Rectal smooth muscle tissue (tissue), 1 donor: ENCODE data around the gene CRYBG2.
"Not testable (repeated sequence)": the region's sequence is repeated elsewhere in the genome, so short reads cannot be mapped to it uniquely, and the experiment has no call there.

Experiments
- H3K27ac ChIP-seq: one replicate; pipeline ENCODE4 v1.7.0; 2013; ENCODE audit warnings: low read depth, low read length, inconsistent platforms
- H3K27me3 ChIP-seq: one replicate; pipeline ENCODE4 v1.7.0; 2013; ENCODE audit warnings: low read length; ENCODE audit not compliant: control insufficient read depth, insufficient read depth
- H3K36me3 ChIP-seq: one replicate; pipeline ENCODE4 v1.7.0; 2013; ENCODE audit warnings: low read length; ENCODE audit not compliant: control insufficient read depth, insufficient read depth
- H3K4me1 ChIP-seq: one replicate; pipeline ENCODE4 v1.7.0; 2013; ENCODE audit warnings: low read length; ENCODE audit not compliant: control insufficient read depth, insufficient read depth
- H3K4me3 ChIP-seq: one replicate; pipeline ENCODE4 v1.7.0; 2013; ENCODE audit warnings: low read length
- H3K9ac ChIP-seq: one replicate; pipeline ENCODE4 v1.7.0; 2013; ENCODE audit warnings: low read length

CRYBG2 gene, protein sequence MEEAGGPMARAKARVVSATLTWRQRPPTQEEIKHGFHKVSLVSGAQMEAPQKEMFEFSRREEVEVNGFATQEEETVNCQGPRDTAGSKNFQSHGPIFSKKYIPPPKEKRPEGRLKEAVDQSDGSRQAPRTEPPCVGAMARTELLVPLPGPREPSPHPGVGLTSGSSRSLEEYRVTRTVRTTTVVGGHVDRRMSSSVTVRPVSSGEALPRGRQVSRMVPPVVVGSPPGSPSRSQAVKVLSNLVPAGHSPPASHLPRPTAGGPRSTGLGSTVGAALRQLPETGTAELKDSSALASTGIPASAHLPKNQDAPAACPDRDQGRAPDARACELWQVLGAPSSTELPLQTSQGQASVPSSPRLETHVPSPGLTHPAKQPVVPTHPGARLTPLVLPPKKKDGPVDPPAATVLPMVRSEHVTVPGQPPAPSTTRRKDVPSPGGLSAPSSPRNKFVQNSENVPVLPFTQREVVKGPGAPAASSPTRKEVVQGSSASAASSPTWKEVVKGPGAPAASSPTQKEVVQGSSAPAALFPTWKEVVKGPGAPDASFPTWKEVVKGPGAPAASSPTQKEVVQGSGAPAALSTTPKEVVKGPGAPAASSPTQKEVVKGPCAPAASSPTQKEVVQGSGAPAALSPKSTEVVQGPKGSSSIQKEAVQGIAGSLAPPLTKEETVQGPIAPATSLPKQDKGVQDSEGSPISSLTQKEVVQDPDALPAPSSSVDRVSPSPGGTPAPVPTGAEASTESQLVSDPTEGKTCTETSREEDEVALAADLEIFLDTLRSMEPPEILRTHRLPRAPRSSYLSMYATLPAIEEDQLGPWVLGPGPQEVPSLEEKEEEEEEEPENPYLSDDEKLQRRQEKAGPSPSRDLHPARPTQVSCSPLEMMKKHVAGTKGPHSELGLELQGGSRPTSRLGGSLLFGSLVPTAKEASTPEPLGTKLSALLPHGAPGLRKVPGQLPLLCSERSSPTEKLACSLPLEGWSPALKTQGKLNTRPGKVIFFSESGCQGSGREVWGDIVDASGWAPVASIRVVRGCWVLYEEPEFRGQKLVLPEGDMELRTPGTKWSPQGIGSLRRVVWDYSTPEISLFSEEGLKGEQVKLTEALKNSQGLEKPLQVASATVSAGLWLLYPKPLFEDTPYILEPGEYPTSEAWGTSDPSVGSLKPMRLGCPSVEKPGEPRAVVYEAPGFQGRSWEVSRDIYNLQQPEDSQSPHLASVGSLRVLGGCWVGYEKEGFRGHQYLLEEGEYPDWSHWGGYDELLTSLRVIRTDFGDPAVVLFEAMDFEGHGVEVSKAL (N-terminal part only)

DNA sequence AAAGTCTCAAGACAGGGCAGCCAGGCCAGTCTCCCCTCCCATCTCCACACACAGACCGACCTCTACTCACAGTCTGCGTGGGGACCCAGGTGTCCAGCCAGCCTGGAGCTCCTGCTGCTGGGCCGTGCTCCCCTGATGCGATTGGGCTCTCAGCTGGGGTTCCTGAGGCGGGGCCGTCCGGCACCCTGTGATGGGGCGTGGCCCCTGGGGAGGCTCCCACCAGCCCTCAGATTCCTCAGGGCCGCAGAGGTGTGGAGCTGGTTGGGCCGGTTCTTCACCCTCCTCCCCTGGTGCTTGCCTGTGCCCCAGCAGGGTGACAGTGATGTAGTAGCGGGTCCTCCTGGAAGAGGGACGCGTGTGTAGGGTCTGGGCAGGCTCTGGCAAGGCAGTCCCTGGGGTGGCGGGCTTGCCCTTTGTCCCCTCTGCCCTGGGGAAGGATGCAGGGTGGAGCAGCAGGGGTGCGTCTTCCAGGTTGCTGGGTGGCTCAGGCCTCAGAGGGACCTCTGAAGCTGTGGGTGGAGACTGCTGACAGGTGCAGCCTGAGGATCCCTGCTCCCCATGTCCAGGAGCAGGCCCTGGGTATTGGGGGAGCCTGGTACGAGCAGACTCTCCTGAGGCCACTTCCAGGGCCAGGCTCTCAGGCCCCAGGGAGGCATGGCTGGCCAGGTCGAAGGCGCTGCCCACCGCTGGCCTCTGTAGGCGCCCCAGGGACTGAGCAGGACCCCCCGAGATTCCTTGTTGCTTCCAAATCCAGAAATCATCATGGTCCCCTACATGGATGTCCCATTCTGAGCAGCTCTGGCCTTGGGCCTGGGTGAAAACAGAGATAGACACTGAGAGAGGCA is at the start of gene CRYBG2:
Gene CRYBG2, minus strand, starts transcription at position 155 of the 845 bp plus-strand sequence. CDS start 7,473 bp downstream, outside the sequence.
- no peak within 1 kb of the TSS for H3K27ac ChIP-seq
- H3K36me3 ChIP-seq, result no peaks in the 10 kb centered on the region
- no peaks in the 10 kb centered on the region for H3K4me1 ChIP-seq
- H3K9ac ChIP-seq, result no peak within 1 kb of the TSS
- no peak within 1 kb of the TSS for H3K4me3 ChIP-seq
- H3K27me3 ChIP-seq, result no peaks in the 10 kb centered on the region

DNA sequence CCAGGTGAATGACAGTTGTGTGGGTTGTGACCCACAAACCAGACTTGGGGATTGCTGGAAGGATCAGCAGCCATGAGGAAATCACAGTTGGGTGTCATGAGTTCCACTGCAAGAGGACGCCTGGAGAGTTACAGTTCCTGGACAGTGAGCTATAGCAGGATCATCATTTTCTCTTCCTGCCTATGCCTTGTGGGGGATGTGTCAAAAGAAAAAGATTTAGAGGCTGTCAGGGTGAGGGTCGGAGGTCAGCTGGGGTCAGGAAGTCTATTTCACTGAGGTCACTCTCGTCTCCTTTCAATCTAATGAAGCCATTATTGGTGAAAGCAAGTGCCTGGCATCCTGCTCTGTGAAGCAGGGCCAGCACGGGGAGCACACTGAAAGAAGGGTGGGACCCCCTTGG is 49.7 kb upstream of the CRYBG2 start:
- Histone ChIP-seq H3K27ac (no peak overlapping the region), H3K36me3 (no peaks in the 10 kb centered on the region), H3K4me1 (no peaks in the 10 kb centered on the region), H3K27me3 (no peaks in the 10 kb centered on the region), H3K4me3 (no peak overlapping the region), H3K9ac (no peak overlapping the region)

DNA sequence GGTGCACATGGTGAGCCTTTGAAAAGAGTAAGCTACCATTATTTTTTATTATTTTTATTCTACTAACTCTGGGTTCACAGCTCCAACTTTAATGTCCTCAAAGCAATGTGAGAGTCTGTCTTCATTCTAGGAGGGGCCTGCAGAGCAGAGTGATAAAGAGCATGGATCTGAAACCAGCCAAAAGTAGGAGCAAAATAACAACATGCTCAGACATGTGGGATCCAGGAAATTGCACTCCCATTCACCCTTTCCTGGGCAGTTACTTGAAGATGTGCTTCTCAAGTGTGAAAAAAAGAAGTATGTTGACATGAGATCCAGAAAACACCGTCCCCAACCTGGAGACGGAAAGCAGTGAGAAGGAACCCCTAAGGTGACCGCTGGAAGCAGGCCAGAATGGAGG is 48.0 kb upstream of the CRYBG2 start:
- Histone ChIP-seq H3K9ac (no peak overlapping the region), H3K27ac (no peak overlapping the region), H3K4me1 (no peaks in the 10 kb centered on the region), H3K36me3 (no peaks in the 10 kb centered on the region), H3K27me3 (no peaks in the 10 kb centered on the region), H3K4me3 (no peak overlapping the region)

DNA sequence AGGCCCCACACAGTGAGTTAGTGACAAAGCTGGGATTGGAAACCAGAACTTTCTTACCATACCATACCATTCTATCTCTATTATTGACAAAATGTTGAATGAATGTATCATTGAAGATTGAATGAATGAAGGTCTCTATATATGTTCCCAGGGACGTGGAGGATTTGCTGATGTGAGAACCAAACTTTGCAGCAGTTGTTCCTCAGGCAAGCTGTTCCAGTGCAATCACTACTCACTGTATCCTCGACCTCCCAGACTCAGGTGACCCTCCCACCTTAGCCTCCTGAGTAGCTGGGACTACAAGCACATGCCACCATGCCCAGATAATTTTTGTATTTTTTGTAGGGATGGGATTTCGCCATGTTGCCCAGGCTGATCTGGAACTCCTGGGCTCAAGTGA is 45.1 kb upstream of the CRYBG2 start:
- Histone ChIP-seq H3K27ac (no peak overlapping the region), H3K9ac (no peak overlapping the region), H3K4me3 (no peak overlapping the region), H3K36me3 (no peaks in the 10 kb centered on the region), H3K4me1 (no peaks in the 10 kb centered on the region), H3K27me3 (no peaks in the 10 kb centered on the region)

DNA sequence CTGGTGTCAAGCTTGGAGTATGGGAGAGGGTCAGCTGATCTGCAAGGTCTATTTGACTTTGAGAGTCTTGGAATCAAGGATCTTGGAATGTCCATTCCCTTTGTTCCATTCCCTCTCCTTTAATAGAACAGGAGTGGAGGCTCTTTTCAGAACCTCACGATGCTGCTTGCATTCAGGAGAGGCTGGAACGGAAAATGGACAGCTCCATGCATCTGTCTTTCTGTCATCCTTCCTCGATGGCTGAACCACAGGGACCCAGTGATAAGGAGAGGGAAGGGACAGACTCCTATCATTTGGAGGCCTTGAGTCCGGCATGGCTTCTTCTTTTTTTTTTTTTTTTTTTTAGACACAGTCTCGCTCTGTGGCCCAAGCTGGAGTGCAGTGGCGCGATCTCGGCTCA is 41.8 kb upstream of the CRYBG2 start:
- H3K27ac ChIP-seq, result no peak overlapping the region
- H3K36me3 ChIP-seq, result no peaks in the 10 kb centered on the region
- H3K4me1 ChIP-seq, result no peaks in the 10 kb centered on the region
- H3K4me3 ChIP-seq, result no peak overlapping the region
- no peak overlapping the region for H3K9ac ChIP-seq
- no peaks in the 10 kb centered on the region for H3K27me3 ChIP-seq

DNA sequence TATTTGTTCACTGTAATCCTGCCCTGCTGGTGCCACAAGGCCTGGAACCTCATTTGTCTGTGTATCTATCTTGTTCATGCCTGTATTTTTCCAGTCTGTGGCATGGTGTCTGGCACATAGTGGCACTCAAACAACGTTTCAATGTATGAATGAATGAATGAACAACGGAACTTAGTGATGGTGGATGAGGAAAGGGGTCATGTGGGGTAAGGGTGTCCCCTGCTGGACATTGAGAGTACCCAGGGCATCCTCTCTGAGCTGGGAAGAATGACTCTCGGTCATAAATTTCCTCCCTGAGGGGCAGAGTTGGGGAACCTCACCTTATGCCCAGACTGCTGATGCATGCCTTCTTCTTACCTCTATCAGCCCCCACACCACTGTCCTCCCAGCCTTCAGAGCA is 37.5 kb upstream of the CRYBG2 start:
- no peaks in the 10 kb centered on the region for H3K27me3 ChIP-seq
- no peak overlapping the region for H3K4me3 ChIP-seq
- no peaks in the 10 kb centered on the region for H3K36me3 ChIP-seq
- H3K27ac ChIP-seq, result no peak overlapping the region
- no peaks in the 10 kb centered on the region for H3K4me1 ChIP-seq
- H3K9ac ChIP-seq, result no peak overlapping the region

DNA sequence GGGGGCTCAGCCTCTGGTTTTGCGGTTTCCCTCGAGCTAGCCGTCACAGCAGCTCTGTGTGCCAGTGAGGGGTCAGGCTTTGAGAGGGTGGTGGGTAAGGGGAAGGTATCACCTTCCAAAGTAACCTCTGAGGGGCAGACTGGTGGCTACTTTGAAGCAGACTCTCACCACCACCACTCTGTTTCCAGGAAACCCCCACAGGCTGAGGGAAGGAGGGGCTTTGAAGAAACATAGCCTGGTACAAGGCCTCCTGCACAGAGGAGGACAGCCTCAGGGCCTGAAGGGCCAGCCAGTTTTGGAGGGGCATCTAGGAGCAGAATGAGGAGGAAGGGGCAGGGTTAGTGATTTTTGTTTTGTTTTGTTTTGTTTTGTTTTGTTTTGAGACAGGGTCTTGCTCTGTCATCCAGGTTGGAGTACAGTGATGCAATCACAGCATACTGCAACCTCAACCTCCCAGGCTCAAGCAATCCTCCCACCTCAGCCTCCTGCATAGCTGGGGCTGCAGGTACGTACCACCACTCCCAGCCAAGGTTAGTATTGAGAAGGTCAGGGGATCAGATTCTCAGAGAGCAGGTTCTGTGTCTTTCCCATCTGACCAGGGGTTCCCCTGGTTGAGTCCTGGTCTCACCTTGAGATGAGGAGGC is 35.8 kb upstream of the CRYBG2 start:
- H3K4me1 ChIP-seq, result no peaks in the 10 kb centered on the region
- no peaks in the 10 kb centered on the region for H3K36me3 ChIP-seq
- no peak overlapping the region for H3K4me3 ChIP-seq
- no peak overlapping the region for H3K9ac ChIP-seq
- no peaks in the 10 kb centered on the region for H3K27me3 ChIP-seq
- no peak overlapping the region for H3K27ac ChIP-seq

DNA sequence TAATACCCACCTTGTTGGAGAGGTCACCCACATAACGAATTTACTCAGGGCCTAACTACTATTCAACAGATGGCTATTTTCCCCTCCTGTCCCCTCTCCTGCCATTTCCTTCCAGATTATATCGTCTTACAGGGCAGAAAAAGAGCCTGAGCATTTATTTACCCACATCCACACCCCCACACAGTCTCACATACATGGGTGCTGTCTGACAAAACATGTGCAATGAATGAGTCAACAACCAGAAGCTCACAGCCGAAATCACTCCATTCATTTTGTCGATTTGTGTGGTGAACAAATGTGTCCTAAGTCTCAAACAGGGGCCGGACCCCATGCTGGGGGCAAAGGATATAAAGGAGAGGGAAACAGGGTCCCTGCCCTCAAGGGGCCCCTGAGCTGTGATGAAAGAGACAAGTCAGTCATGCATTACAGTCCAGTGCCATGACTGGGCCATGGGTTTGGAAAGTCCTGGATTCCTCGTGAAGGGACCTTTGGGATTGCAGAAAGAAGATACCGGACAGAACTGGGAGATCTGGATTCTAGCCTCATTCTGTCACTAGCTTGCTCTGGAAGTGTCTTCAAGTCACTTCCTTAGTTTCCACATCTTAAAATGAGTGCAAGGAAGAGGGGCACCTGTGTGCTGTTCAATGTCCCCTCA is 35.0 kb upstream of the CRYBG2 start:
- H3K27me3 ChIP-seq, result no peaks in the 10 kb centered on the region
- no peak overlapping the region for H3K9ac ChIP-seq
- no peaks in the 10 kb centered on the region for H3K36me3 ChIP-seq
- no peak overlapping the region for H3K27ac ChIP-seq
- no peak overlapping the region for H3K4me3 ChIP-seq
- H3K4me1 ChIP-seq, result no peaks in the 10 kb centered on the region

DNA sequence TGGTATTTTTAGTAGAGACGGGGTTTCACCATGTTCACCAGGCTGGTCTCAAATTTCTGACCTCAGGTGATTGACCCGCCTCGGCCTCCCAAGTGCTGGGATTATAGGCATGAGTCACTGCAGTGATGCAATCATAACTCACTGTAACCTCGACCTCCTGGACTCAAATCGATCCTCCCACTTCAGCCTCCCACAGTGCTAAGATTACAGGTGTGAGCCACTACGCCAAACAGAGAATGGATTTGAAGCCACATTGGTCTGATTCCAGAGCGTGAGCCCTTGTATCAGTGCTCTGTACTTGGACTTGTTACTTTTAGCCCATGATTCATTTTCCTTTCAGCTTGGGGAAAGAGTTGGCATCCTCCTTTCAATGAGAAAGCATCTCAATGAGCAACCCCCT is 33.5 kb upstream of the CRYBG2 start:
- no peaks in the 10 kb centered on the region for H3K4me1 ChIP-seq
- H3K4me3 ChIP-seq, result no peak overlapping the region
- H3K36me3 ChIP-seq, result no peaks in the 10 kb centered on the region
- H3K27ac ChIP-seq, result no peak overlapping the region
- H3K27me3 ChIP-seq, result no peaks in the 10 kb centered on the region
- H3K9ac ChIP-seq, result no peak overlapping the region

DNA sequence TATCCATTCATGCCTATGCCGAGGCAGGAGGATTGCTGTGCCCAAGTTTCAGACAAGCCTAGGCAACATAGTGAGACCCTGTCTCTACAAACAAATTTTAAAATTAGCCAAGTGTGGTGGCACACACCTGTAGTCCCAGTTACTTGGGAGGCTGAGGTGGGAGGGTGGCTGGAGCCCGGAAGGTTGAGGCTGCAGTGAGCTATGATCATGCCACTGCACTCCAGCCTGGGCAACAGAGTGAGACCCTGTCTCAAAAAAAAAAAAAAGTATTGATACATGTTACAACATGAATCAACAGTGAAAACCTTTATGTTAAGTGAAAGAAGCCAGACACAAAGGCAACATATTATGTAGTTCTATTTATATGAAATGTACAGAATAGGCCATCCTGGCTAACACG is 31.1 kb upstream of the CRYBG2 start:
- H3K9ac ChIP-seq, H3K27me3 ChIP-seq, H3K4me1 ChIP-seq, H3K27ac ChIP-seq, H3K4me3 ChIP-seq, H3K36me3 ChIP-seq: not testable (repeated sequence)

DNA sequence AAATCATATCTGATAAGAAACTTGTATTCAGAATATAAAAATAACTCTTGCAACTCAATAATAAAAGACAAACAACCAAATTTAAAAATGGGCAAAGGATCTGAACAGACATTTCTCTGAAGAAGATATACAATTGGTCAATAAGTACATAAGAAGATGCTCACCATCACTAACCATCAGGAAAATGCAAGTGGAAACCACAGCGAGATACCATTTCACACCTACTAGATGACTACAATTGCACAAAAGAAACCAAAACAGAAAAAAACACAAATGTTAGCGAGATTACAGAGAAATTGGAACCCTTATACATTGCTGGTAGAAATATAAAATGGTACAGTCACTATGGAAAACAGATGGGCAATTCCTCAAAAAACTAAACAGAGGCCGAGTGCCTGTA is 30.1 kb upstream of the CRYBG2 start:
- no peak overlapping the region for H3K4me3 ChIP-seq
- H3K36me3 ChIP-seq, result no peaks in the 10 kb centered on the region
- no peaks in the 10 kb centered on the region for H3K27me3 ChIP-seq
- no peaks in the 10 kb centered on the region for H3K4me1 ChIP-seq
- no peak overlapping the region for H3K27ac ChIP-seq
- H3K9ac ChIP-seq, result no peak overlapping the region
